ENCODE data around the gene SCYGR7.

GRCh38 chr2:227717687-227718567 lies 10.2 kb upstream of the SCYGR7 start, which contains the start of gene SLC19A3:
- TF ChIP-seq, protein P1, sequence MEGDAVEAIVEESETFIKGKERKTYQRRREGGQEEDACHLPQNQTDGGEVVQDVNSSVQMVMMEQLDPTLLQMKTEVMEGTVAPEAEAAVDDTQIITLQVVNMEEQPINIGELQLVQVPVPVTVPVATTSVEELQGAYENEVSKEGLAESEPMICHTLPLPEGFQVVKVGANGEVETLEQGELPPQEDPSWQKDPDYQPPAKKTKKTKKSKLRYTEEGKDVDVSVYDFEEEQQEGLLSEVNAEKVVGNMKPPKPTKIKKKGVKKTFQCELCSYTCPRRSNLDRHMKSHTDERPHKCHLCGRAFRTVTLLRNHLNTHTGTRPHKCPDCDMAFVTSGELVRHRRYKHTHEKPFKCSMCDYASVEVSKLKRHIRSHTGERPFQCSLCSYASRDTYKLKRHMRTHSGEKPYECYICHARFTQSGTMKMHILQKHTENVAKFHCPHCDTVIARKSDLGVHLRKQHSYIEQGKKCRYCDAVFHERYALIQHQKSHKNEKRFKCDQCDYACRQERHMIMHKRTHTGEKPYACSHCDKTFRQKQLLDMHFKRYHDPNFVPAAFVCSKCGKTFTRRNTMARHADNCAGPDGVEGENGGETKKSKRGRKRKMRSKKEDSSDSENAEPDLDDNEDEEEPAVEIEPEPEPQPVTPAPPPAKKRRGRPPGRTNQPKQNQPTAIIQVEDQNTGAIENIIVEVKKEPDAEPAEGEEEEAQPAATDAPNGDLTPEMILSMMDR (IDR thresholded peaks at IDR 0.05): no peak
- TF ChIP-seq POLR2A (IDR thresholded peaks at IDR 0.05): no peak
